ENCODE results near the gene AEBP1. TPM values are rescaled to one million over a fixed set of nuclear protein-coding genes. Genes with fewer than 3 reads are reported as not detected.
A peak's percentile ranks its signal among the peaks of the same experiment; 100 is the strongest.

Gene AEBP1
- total RNA-seq, 2 experiments from 2014 or later = 13.0 to 15.7 TPM

- H3K27me3 Mint-ChIP-seq (ENCODE audit: low read depth) = no peaks in the 10 kb centered on the region
- ChIA-PET POLR2A (interaction anchor here (1.1 kb wide), 1 partner anchor 9 kb away, joined by 5 read pairs; no protein-coding TSS in a partner anchor), CTCF (interaction anchor here (0.7 to 2.6 kb wide), 8 partner anchors 9 to 130 kb away, joined by 3 to 15 read pairs (median 4); partner anchors contain the start of genes AEBP1 and DBNL)
- H3K4me1 Mint-ChIP-seq (ENCODE audit: low read depth) = peaks cover 34% of the 10 kb centered on the region
- H3K27ac Mint-ChIP-seq = peak overlapping the region; percentile 79
- peaks cover 35% of the 10 kb centered on the region for H3K36me3 Mint-ChIP-seq (ENCODE audit: low read depth)
- H3K4me3 Mint-ChIP-seq = no peak overlapping the region
- H3K9me3 Mint-ChIP-seq (ENCODE audit: insufficient read depth) = no peaks in the 10 kb centered on the region
- no peak for ATAC-seq
- DNase-seq = no peak
Measured at GRCh38 chr7:44071726-44072363, 32.3 kb upstream of the AEBP1 start.

GRCh38 chr7:44072364-44073231, 31.5 kb upstream of the AEBP1 start:
- H3K4me3 Mint-ChIP-seq = no peak overlapping the region
- H3K36me3 Mint-ChIP-seq (ENCODE audit: low read depth) = peaks cover 42% of the 10 kb centered on the region
- CTCF ChIA-PET = interaction anchor here (0.7 to 2.6 kb wide), 7 partner anchors 8 to 129 kb away, joined by 3 to 15 read pairs (median 4); partner anchors contain the start of genes AEBP1 and DBNL
- peak; percentile 59 for ATAC-seq
- DNase-seq = peak; percentile 63
- POLR2A ChIA-PET = interaction anchor here (1.1 kb wide), 1 partner anchor 8 kb away, joined by 5 read pairs; no protein-coding TSS in a partner anchor
- peak overlapping the region; percentile 79 for H3K27ac Mint-ChIP-seq
- peaks cover 40% of the 10 kb centered on the region for H3K4me1 Mint-ChIP-seq (ENCODE audit: low read depth)
- H3K27me3 Mint-ChIP-seq (ENCODE audit: low read depth) = no peaks in the 10 kb centered on the region
- no peaks in the 10 kb centered on the region for H3K9me3 Mint-ChIP-seq (ENCODE audit: insufficient read depth)

- POLR2A ChIA-PET = no interaction called here
- H3K27me3 Mint-ChIP-seq (ENCODE audit: low read depth) = no peaks in the 10 kb centered on the region
- CTCF ChIA-PET = no interaction called here
Measured at GRCh38 chr7:44073664-44074348, 30.3 kb upstream of the AEBP1 start.

GRCh38 chr7:44074349-44074695, 29.8 kb upstream of the AEBP1 start:
- ChIA-PET POLR2A (interaction anchor here (1.3 kb wide), 1 partner anchor 8 kb away, joined by 5 read pairs; the partner anchor contains the start of gene PGAM2), CTCF (interaction anchor here (1.0 to 1.3 kb wide), 2 partner anchors 11 to 54 kb away, joined by 3 to 4 read pairs; no protein-coding TSS in a partner anchor)
- Mint-ChIP-seq H3K4me3 (peak overlapping the region; percentile 8), H3K9me3 (ENCODE audit: insufficient read depth) (no peaks in the 10 kb centered on the region), H3K27ac (peak overlapping the region; percentile 83), H3K27me3 (ENCODE audit: low read depth) (no peaks in the 10 kb centered on the region), H3K36me3 (ENCODE audit: low read depth) (peaks cover 58% of the 10 kb centered on the region), H3K4me1 (ENCODE audit: low read depth) (peaks cover 57% of the 10 kb centered on the region)
- DNase-seq (no peak), ATAC-seq (no peak)

More at GRCh38 chr7:44073664-44074348, 30.3 kb upstream of the AEBP1 start:
- peak overlapping the region; percentile 83 for H3K27ac Mint-ChIP-seq
- H3K36me3 Mint-ChIP-seq (ENCODE audit: low read depth) = peaks cover 54% of the 10 kb centered on the region
- ATAC-seq (peak; percentile 74), DNase-seq (peak; percentile 80)
- H3K4me1 Mint-ChIP-seq (ENCODE audit: low read depth) = peaks cover 52% of the 10 kb centered on the region
- H3K9me3 Mint-ChIP-seq (ENCODE audit: insufficient read depth) = no peaks in the 10 kb centered on the region
- H3K4me3 Mint-ChIP-seq = no peak overlapping the region

GRCh38 chr7:44075296-44076075, 28.7 kb upstream of the AEBP1 start:
- CTCF ChIA-PET = interaction anchor here (1.0 to 1.3 kb wide), 2 partner anchors 10 to 55 kb away, joined by 3 to 4 read pairs; no protein-coding TSS in a partner anchor
- ATAC-seq = no peak
- H3K27me3 Mint-ChIP-seq (ENCODE audit: low read depth) = no peaks in the 10 kb centered on the region
- no peak for DNase-seq
- H3K4me1 Mint-ChIP-seq (ENCODE audit: low read depth) = peaks cover 61% of the 10 kb centered on the region
- peaks cover 60% of the 10 kb centered on the region for H3K36me3 Mint-ChIP-seq (ENCODE audit: low read depth)
- POLR2A ChIA-PET = interaction anchor here (1.0 to 1.9 kb wide), 3 partner anchors 9 to 22 kb away, joined by 4 to 6 read pairs (median 5); partner anchors contain the start of gene PGAM2
- peak overlapping the region; percentile 83 for H3K27ac Mint-ChIP-seq
- H3K9me3 Mint-ChIP-seq (ENCODE audit: insufficient read depth) = no peaks in the 10 kb centered on the region
- H3K4me3 Mint-ChIP-seq = no peak overlapping the region

GRCh38 chr7:44076101-44076895, 27.8 kb upstream of the AEBP1 start:
- H3K4me1 Mint-ChIP-seq (ENCODE audit: low read depth) = peaks cover 69% of the 10 kb centered on the region
- H3K9me3 Mint-ChIP-seq (ENCODE audit: insufficient read depth) = no peaks in the 10 kb centered on the region
- peak overlapping the region; percentile 39 for H3K27ac Mint-ChIP-seq
- ATAC-seq = no peak
- H3K36me3 Mint-ChIP-seq (ENCODE audit: low read depth) = peaks cover 66% of the 10 kb centered on the region
- CTCF ChIA-PET = no interaction called here
- no peak overlapping the region for H3K4me3 Mint-ChIP-seq
- no peaks in the 10 kb centered on the region for H3K27me3 Mint-ChIP-seq (ENCODE audit: low read depth)
- no peak for DNase-seq
- POLR2A ChIA-PET = interaction anchor here (1.9 kb wide), 1 partner anchor 21 kb away, joined by 6 read pairs; no protein-coding TSS in a partner anchor

- no peaks in the 10 kb centered on the region for H3K27me3 Mint-ChIP-seq (ENCODE audit: low read depth)
- no peak overlapping the region for H3K4me3 Mint-ChIP-seq
- ChIA-PET CTCF (no interaction called here), POLR2A (interaction anchor here (1.9 kb wide), 1 partner anchor 21 kb away, joined by 6 read pairs; no protein-coding TSS in a partner anchor)
- no peak overlapping the region for H3K27ac Mint-ChIP-seq
- peaks cover 70% of the 10 kb centered on the region for H3K4me1 Mint-ChIP-seq (ENCODE audit: low read depth)
- DNase-seq (no peak), ATAC-seq (no peak)
- peaks cover 67% of the 10 kb centered on the region for H3K36me3 Mint-ChIP-seq (ENCODE audit: low read depth)
- no peaks in the 10 kb centered on the region for H3K9me3 Mint-ChIP-seq (ENCODE audit: insufficient read depth)
Measured at GRCh38 chr7:44077061-44077460, 27.1 kb upstream of the AEBP1 start.

GRCh38 chr7:44077681-44078091, 26.5 kb upstream of the AEBP1 start:
- Mint-ChIP-seq H3K36me3 (ENCODE audit: low read depth) (peaks cover 61% of the 10 kb centered on the region), H3K9me3 (ENCODE audit: insufficient read depth) (no peaks in the 10 kb centered on the region), H3K4me3 (no peak overlapping the region), H3K4me1 (ENCODE audit: low read depth) (peaks cover 64% of the 10 kb centered on the region), H3K27ac (peak overlapping the region; percentile 82), H3K27me3 (ENCODE audit: low read depth) (no peaks in the 10 kb centered on the region)
- CTCF ChIA-PET = no interaction called here
- POLR2A ChIA-PET = interaction anchor here (1.1 to 4.3 kb wide), 2 partner anchors 12 to 33 kb away, joined by 4 to 17 read pairs; partner anchors contain the start of genes DBNL and PGAM2
- no peak for DNase-seq
- no peak for ATAC-seq

- no peak overlapping the region for H3K4me3 Mint-ChIP-seq
- no peak overlapping the region for H3K27ac Mint-ChIP-seq
- ChIA-PET POLR2A (interaction anchor here (1.1 to 4.3 kb wide), 2 partner anchors 13 to 34 kb away, joined by 4 to 17 read pairs; partner anchors contain the start of genes DBNL and PGAM2), CTCF (no interaction called here)
- ATAC-seq (no peak), DNase-seq (no peak)
- H3K9me3 Mint-ChIP-seq (ENCODE audit: insufficient read depth) = no peaks in the 10 kb centered on the region
- H3K4me1 Mint-ChIP-seq (ENCODE audit: low read depth) = peaks cover 64% of the 10 kb centered on the region
- H3K27me3 Mint-ChIP-seq (ENCODE audit: low read depth) = no peaks in the 10 kb centered on the region
- H3K36me3 Mint-ChIP-seq (ENCODE audit: low read depth) = peaks cover 52% of the 10 kb centered on the region
Measured at GRCh38 chr7:44078521-44078920, 25.6 kb upstream of the AEBP1 start.

- ChIA-PET POLR2A (interaction anchor here (4.3 kb wide), 1 partner anchor 14 kb away, joined by 17 read pairs; the partner anchor contains the start of gene PGAM2), CTCF (interaction anchor here (2.1 kb wide), 1 partner anchor 19 kb away, joined by 18 read pairs; no protein-coding TSS in a partner anchor)
- Mint-ChIP-seq H3K4me3 (no peak overlapping the region), H3K27me3 (ENCODE audit: low read depth) (no peaks in the 10 kb centered on the region), H3K36me3 (ENCODE audit: low read depth) (peaks cover 51% of the 10 kb centered on the region), H3K4me1 (ENCODE audit: low read depth) (peaks cover 59% of the 10 kb centered on the region), H3K9me3 (ENCODE audit: insufficient read depth) (no peaks in the 10 kb centered on the region), H3K27ac (no peak overlapping the region)
- ATAC-seq = no peak
- no peak for DNase-seq
Measured at GRCh38 chr7:44079331-44080021, 24.7 kb upstream of the AEBP1 start.

All from activated CD8-positive, alpha-beta T cell treated with anti-CD3 and anti-CD28 coated beads, Interleukin-2, amount 10 ng/mL, durations not matched to agents 7 days and 5 days (primary cell).